RWPE1 (cell line): Measurements from ENCODE around the gene PLA2G4B.

ENCODE experiments used
- CTCF ChIA-PET: fragments of 350-600 bp; sonication (Branson Sonifier 250); formaldehyde crosslinking; extraction: SDS; loops from one replicate; lab custom pipeline; 2021; lab: Yijun Ruan, JAX
- POLR2A ChIA-PET: fragments of 400-600 bp; formaldehyde crosslinking; extraction: SDS; loops from one replicate; lab custom pipeline; 2020; ENCODE audit warnings: antibody characterized with exemption; ENCODE audit not compliant: low non-redundant PET; lab: Yijun Ruan, JAX
- DNase-seq: peaks from one replicate; pipeline ENCODE4 v3.0.0; 2012; ENCODE audit warnings: low spot score
- H3K27ac ChIP-seq: fragments of 450-650 bp; 2 replicates; pipeline ENCODE4 v1.5.1; 2017
- CTCF ChIP-seq: fragments of 450-650 bp; conservative IDR thresholded peaks from 2 replicates; pipeline ENCODE4 v1.5.1; 2017; ENCODE audit warnings: low read depth, mild to moderate bottlenecking

PLA2G4B gene

GRCh38 chr15:41872166-41872747 lies 33.6 kb downstream of the PLA2G4B start:
- ChIA-PET POLR2A (no interaction called here), CTCF (interaction anchor here (0.6 kb wide), 1 partner anchor 42 kb away, joined by 4 read pairs; no protein-coding TSS in a partner anchor)
- TF ChIP-seq CTCF, result no peak
- DNase-seq, result no peak
- no peak overlapping the region for H3K27ac ChIP-seq

GRCh38 chr15:41873711-41874110 lies 35.1 kb downstream of the PLA2G4B start:
- no peak overlapping the region for H3K27ac ChIP-seq
- TF ChIP-seq CTCF, result no peak
- ChIA-PET POLR2A (no interaction called here), CTCF (interaction anchor here (0.6 to 0.7 kb wide), 2 partner anchors 22 to 106 kb away, joined by 3 read pairs; no protein-coding TSS in a partner anchor)
- DNase-seq, result no peak

- no peak for TF ChIP-seq CTCF
- CTCF ChIA-PET, result interaction anchor here (1.0 kb wide), 1 partner anchor 10 kb away, joined by 5 read pairs; no protein-coding TSS in a partner anchor
- no peak for DNase-seq
- POLR2A ChIA-PET, result no interaction called here
- H3K27ac ChIP-seq, result no peak overlapping the region
Observed at GRCh38 chr15:41874736-41875135, 36.1 kb downstream of the PLA2G4B start.

GRCh38 chr15:41876007-41876406 lies 37.4 kb downstream of the PLA2G4B start:
- ChIA-PET POLR2A (interaction anchor here (0.6 to 1.4 kb wide), 2 partner anchors 24 to 373 kb away, joined by 3 read pairs; no protein-coding TSS in a partner anchor), CTCF (interaction anchor here (0.5 to 1.1 kb wide), 3 partner anchors 10 to 40 kb away, joined by 3 to 6 read pairs (median 5); no protein-coding TSS in a partner anchor)
- DNase-seq, result no peak
- no peak for TF ChIP-seq CTCF
- no peak overlapping the region for H3K27ac ChIP-seq

GRCh38 chr15:41876689-41877088 lies 38.0 kb downstream of the PLA2G4B start:
- ChIA-PET POLR2A (interaction anchor here (0.6 to 1.4 kb wide), 2 partner anchors 25 to 374 kb away, joined by 3 read pairs; no protein-coding TSS in a partner anchor), CTCF (interaction anchor here (0.5 to 0.8 kb wide), 2 partner anchors 12 to 39 kb away, joined by 3 to 6 read pairs; no protein-coding TSS in a partner anchor)
- TF ChIP-seq CTCF, result no peak
- peak overlapping the region; percentile 1; the same call in 1 of the 2 replicates for H3K27ac ChIP-seq
- DNase-seq, result no peak

- CTCF ChIA-PET, result no interaction called here
- no peak for TF ChIP-seq CTCF
- peak overlapping the region; percentile 12; the same call in 1 of the 2 replicates for H3K27ac ChIP-seq
- POLR2A ChIA-PET, result no interaction called here
- DNase-seq, result no peak
Observed at GRCh38 chr15:41877631-41878354, 39.1 kb downstream of the PLA2G4B start.
